HPDE6-E6E7 (cell line): ENCODE measurements around the gene SLC2A1.

ENCODE experiments used
- DNase-seq: peaks from one replicate; pipeline ENCODE4 v3.0.0; 2011; ENCODE audit warnings: missing footprints; ENCODE audit errors: extremely low spot score

Gene SLC2A1

DNA sequence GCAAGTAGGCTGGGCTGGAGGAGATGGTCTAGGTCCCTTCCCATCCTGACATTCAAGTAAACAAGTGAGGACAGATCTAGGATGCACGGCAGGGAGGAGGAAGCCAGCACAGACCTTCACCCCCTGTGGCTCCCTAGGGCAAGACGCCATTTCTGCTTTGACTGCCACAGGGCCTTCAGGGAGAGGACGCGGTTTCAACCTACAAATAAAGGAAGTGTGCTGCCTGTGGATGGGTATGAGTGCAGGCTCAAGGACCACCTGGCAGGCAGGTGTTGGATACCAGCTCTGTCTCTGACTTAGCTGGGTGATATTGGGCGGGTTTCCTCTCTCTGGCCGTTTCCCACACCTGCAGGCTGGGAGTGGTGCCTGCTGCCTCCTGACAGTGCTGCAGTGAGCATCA lies 16.2 kb downstream of the SLC2A1 start:
- no peak for DNase-seq

GRCh38 chr1:42941640-42942330 lies 16.9 kb downstream of the SLC2A1 start:
- DNase-seq, result no peak

DNA sequence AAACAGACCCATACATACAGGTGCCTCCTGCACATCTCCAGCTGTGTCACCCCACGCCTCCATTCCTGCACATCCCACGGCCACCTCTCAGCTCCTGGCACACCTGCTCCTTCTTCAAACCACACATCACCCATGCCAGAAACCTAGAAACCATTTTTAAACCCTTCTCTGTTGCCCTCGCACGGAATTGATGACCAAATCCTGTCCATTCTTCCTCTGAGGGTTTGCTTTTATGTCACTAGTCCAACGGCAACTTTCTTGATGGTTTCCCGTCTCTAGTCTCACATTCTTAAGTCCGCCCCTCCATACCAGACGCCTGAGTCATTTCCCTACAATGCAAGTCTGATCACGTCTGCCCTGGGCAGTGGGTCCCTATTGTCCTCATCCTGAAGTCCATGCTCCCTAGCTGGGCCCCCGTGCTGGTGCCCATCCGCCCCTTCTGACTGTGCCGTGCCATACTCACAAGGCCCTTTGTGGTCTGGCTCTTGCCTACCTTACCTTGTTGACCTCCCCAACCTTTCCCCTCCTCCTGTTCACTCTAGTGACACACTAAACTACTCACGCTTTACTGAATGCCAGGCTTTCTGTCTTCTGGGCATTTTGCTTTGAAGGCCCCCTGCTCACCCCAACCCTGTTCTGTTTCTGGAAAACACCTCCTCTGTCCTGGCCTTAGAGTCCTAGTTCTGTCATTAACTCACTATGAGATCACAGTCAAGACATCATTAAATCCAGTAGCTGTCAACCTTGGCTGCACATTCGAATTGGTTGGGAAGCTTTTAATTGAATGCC lies 17.6 kb downstream of the SLC2A1 start:
- DNase-seq, result no peak

DNA sequence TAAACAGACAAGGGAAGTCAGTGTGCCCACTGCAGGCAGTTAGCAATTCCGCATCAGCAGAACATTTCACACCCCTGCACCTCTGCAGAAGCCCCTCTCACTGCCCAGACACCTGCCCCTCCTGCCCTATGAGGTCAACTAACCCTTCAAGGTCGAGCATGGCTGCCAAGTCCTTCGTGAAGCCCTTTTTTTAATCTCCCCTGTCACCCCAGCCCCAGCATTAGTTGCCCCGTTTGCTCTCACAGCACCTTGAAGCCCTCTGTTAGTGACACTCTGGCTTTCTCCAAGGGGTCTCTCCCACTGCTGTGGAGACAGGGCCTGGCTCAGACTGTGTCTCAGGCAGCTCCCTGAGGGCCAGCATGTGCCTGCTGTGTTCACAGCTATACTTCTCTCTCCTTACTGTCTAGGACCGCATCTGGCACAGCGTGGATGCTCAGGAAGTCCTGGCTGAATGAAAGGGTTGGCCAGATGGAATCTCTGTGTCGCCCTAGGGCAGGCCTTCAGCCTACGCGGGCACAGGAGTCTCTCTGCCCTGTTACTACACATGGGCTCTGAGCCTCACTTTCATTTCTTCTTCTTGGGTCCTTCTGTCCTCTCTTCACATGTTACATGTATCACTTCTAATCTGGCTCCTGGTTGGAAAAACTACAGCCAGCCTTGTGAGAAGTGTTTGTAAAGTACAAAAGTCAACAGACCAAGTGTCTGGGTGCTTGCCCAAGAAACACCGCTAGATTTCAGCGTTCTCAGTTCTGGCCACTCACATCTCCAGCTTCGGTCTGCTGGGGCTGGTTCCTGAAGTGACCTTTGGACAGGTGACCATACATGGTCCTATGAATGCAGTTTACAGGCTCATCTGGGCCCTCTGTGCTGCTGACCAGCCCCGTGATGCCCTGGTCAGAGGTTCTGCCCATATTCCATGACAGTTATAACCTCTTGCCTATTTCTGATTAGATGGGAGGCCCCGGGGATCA lies 19.7 kb downstream of the SLC2A1 start:
- no peak for DNase-seq

DNA sequence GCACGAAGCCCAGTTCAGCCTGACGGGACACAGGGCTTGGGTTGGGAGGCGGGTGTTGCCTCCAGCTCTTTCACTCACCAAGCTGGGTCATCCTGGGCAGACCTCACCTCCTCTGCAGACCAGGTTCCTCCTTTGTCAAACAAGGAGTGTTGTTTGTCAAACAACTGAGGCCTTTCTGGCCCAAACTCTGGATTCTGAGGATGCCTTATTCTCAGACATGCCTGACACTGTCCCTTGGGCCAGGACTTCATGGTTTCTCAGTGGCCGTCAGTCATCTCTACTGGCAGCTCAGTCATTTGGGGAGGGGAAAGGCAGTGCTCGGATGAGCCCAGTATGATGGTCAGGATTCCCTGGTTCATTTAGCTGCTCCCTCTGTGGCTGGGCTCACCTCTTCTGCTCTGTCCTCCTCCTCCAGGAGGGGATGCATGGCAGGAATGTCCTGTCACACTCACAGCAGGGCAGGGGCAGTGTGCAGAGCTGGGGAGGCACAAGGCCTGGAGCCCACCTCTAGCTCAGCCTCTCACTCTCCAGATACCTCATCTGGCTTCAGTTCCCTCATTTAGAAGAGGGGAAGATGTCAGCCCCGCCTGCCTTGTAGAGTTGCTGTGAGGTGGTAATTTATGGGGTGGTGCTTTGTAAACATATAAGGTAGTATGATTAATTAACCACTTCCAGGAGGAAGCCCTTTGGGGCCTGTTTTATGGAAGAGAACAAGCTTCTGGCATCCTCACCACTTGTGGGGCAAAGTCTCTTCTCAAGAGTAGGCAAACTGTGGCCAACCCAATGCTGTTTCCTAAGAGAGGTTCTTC lies 20.6 kb downstream of the SLC2A1 start:
- DNase-seq, result no peak

DNA sequence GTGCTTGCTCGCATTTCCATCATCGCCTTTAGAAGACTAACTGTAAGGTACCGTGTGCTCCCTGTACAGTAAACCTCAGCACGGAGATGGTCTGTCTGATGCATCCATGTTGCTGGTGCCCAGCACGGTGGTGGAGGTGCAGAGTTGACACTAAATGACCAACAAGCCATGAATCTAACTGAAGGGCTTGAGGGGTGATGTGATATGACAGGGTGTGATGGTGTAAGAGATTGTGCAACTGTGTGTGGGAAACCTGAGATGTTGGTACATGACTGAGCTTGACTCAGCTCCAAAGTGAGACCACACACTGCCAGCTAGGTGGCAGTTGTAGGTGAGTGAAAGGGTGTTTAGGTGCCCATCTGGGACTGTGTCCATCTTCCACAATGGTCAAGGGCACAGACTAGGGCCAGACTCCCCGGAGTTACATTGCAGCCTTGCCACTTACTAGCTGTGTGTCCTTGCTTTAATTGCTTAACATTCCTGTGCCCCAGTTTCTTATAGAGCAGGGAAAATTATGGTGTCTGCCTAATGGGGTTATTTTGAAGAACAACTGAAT lies 21.4 kb downstream of the SLC2A1 start:
- no peak for DNase-seq

- DNase-seq, result no peak
Observed at GRCh38 chr1:42936309-42937078, 22.2 kb downstream of the SLC2A1 start.

- DNase-seq, result no peak
Observed at GRCh38 chr1:42935971-42936308, 22.7 kb downstream of the SLC2A1 start.

DNA sequence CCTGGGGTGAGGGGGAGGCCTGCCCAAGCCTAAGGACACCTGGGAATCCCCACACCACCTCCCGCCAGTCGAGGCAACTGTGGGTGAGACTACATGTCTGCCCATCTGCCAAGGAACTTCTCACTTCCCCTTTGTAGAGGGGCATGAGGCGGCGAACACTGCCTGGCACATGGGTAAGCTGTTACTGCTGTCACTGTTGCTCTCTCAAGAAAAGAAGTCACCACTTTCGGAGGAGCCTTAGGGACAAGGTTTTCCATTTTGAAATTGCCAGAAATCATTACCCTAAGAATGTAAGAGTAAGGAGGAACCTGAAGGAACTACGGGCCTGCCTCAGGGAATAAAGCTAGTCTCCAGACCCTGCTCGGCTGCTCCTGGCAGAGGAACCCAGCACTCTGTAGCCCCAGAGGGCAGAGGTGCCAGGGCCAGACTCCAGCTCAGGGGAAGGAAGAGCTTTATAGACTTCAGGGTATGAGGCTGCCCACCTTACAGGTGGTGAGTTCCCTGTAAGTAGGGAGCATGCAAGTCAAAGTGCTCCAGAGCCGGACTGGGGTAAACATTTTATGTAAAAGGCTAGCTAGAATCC lies 23.3 kb downstream of the SLC2A1 start:
- DNase-seq, result no peak

GRCh38 chr1:42934541-42935312 lies 23.9 kb downstream of the SLC2A1 start:
- DNase-seq, result no peak

GRCh38 chr1:42933610-42934491 lies 24.8 kb downstream of the SLC2A1 start:
- DNase-seq, result no peak

DNA sequence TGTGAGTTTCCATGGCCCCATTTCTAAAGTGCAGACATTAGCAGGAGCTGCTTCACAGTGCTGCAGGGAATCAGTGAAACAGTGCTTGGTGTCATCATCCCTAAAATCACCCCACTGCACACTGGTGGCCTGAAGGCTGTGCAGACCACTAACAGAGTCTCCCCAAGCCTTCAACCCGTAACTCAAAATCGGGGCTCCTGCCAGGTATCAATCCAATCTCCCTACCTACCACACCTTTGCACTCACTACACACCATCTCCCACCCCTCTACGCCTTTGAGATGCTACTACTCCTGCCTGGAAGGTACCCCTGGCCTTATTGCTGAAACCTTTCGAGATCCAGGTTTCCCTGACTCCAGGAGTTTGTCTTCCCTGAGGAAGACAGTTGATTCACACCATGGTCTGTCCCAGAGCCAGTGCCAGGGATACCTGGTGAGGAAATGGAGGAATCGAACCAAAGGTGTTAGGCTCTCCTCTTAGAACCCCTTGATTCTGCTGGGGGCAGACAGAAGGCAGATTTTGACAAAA lies 25.5 kb downstream of the SLC2A1 start:
- no peak for DNase-seq

DNA sequence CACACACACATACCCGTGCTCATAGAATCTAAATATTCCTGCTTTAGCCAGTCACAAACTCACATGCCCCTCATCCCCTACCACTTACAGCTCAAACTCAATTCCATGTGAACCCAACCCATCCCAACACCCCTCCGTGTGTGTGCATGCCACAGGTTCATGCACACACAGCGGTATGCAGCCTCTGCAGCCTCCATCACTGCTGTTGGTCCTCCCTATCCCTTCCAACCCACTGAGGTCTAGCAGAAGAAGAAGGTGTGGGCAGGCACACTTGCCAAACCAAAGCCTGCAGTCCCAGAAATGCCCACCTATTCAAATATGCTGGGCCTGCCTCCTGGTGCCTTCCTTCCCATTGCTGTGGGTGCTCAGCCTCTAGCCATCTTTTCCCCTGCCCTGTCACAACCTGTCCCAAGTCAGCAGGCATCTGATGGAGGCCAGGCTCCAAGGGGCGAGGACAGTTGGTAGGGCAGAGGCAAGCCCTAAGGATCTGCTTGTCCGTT lies 26.2 kb downstream of the SLC2A1 start:
- DNase-seq, result no peak

- DNase-seq, result no peak
Observed at GRCh38 chr1:42931911-42932422, 26.7 kb downstream of the SLC2A1 start.

DNA sequence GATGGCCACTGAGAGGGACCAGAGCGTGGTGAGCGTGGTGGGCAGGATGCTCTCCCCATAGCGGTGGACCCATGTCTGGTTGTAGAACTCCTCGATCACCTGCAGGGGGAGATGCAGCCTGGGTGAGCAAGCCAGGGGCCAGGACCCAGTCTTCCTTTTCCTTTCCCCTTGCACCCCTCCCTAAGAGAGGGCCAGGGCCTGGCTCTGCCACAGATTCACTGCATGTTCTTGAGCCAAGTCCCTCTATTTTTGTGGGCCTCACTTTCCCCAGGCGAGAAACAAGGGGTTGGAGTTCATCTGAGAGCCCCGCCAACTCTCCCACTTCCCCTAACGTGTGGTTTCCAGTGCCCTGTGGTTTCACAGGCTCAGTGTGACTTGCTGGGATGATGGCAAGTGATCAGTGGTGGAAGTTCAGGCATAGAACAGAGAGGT lies 27.5 kb downstream of the SLC2A1 start:
- no peak for DNase-seq

GRCh38 chr1:42930178-42931107 lies 28.2 kb downstream of the SLC2A1 start:
- DNase-seq, result no peak
